ENCODE results near the gene JPH4.

JPH4 gene

DNA sequence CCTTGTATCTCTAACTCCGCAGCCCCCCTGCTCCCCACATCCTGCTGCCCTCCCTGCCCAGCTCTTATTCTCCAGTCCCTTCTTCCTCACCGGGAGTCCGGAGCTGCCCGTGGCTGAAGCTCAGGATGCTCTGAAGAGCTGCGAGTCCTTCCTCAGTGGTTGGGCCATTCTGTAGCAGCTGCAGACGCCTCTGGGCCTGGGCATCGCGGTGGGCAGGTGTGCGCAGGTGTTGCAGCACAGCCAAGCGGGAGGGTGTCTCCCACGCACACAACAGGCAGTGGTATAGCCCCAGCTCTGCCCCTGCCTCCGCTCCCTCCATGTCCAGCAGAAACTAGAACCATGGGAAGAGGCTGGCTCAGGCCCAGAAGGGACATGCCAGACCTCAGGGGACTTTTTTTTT lies 47.2 kb downstream of the JPH4 start:
- DNase-seq (ENCODE audit: low read depth in 1 of 2, low spot score in 1 of 2) = no peak

DNA sequence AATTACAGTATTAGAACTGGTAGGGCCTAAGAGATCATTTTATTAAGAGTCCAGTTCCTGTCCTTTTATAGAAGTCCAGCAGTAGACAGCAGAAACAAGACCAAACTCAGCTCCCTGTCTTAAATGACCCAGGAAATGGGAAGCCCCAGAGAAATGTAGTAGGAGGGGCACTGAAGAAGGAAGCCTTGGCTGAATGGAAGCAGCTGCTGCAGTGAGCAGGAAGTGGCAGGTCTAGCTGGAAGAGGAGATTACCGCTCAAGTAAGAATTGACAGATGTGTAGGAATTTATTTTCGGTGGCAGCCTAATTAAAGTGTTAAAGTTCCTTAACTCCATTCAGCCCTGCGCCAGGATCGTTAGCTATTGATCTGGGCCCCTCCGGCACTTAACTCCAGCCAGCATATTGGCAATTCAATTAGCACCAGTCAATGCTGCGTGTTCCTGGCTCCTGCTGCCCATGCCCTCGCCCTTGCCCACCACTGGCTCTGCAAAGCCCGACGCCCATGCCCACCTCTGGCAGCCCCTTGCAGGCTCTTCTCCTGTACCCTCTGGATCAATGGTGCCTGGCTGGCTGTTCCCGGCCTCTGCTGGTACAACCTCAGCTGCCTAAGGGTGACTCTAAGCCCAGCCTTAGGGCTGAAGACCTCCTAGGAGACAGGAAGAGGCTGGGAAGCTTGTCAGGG lies 48.1 kb downstream of the JPH4 start:
- no peak for DNase-seq (ENCODE audit: low read depth in 1 of 2, low spot score in 1 of 2)

DNA sequence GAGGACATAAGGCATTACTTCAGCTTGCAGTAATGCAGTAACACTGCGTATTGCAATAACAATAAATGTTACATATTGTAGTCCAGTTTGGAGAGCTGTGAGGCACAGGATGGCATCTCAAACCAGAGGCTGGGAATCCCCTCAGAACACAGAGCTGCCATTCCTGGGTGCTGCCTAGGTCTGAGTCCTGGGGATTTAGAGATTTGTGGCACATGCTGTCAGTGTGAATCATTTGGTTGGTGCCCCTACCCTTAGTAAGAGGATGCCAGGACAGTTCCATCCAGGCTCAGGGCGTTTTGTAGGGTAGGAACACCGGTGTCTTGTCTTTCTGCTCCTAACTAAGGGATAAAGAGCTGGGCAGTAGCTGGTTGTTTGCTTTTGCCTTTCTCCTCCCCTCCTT lies 49.6 kb downstream of the JPH4 start:
- DNase-seq (ENCODE audit: low read depth in 1 of 2, low spot score in 1 of 2) = no peak

DNA sequence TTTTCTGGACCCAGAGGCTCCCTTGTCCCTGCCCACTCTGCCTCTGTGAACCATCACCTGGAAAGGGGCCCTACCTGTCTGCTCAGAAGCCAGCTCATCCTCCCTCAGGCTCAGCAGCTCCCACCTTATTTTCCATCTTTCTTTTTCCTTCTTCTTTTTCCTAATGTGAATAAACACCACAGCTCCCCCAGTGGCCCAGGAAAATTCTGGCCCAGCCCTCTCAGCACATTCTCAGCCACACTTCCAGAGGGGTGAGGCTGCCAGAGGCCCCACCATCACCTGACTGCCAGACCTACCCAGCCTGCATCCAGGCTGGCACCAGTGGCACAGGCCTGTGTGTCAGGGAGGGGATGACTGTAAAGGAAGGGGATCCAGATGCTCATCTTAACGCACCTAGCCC lies 50.0 kb downstream of the JPH4 start:
- DNase-seq (ENCODE audit: low read depth in 1 of 2, low spot score in 1 of 2) = no peak

DNA sequence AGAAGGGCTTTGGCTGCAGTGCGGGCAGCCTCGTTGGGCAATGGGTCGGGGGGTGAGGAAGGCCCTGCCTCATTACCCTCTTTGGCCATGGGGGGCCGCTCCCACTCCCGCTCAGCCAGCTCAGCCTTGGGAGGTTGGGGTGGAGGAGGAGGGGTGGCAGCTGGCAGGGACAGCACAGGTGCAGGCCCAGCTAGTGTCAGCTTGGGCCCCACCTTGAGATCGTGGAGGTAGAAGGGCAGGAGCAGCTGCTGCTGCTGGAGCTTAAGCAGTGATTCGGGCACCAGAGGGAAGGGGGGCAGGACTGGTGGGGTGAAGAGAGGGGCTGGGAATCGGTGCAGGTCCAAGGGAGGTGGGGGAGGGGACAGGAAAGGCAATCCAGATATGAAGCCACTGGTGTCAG lies 53.0 kb downstream of the JPH4 start:
- no peak for DNase-seq (ENCODE audit: low read depth in 1 of 2, low spot score in 1 of 2)

DNA sequence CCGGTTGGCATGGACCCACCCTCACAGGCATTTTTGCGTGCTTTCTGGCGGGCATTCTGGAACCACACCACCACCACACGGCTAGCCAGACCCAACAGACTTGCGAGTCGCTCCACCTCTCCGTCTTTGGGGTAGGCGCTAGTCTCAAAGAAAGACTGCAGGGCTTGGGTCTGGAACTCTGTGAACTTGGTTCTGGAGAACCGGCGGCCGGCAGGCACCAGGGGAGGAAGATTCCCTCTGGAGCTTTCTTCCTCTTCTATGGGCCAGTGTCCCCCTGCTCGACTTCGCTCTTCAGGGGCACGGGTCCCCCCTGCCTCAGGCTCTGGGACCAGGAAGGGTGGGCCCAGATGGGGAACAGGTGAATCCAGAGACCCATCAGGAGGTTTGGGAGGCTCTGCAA lies 53.6 kb downstream of the JPH4 start:
- DNase-seq (ENCODE audit: low read depth in 1 of 2, low spot score in 1 of 2) = no peak

DNA sequence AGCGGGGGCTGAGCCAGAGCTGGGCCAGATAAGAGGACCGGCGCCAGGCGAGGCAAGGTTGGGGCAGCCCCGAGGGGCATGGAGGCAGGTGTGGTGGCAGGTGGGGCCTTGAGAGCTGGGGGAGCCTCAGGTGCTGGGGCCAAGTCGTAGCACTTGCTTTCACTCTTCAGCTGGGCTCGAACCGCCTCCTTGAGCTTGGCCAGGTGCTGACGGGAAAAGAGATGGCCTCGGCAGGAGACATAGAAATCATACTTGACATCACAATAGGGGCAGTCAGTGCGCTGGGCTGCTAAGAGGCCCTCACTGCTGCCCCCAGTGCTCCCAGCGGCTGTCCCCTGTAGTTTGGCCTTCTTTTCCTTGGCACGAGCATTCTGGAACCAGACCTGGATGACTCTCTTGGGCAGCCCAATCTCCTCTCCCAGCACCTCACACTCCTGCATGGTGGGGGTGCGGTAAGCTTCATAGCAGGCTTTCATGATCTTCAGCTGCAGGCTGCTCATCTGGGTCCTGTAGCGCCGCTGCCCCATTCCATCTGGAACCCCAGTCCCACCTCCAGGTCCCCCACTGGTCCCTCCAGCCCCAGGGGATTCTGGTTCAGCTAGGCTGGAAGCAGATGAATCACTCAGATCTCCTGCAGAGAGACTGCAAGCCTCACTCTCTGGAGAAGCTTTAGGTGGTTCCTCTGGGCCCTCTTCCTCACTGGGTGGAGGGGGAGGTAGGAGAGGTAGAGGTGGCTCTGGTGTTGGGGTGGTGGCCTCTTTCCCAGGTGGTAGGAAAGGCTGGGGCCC lies 55.2 kb downstream of the JPH4 start:
- no peak for DNase-seq (ENCODE audit: low read depth in 1 of 2, low spot score in 1 of 2)

DNA sequence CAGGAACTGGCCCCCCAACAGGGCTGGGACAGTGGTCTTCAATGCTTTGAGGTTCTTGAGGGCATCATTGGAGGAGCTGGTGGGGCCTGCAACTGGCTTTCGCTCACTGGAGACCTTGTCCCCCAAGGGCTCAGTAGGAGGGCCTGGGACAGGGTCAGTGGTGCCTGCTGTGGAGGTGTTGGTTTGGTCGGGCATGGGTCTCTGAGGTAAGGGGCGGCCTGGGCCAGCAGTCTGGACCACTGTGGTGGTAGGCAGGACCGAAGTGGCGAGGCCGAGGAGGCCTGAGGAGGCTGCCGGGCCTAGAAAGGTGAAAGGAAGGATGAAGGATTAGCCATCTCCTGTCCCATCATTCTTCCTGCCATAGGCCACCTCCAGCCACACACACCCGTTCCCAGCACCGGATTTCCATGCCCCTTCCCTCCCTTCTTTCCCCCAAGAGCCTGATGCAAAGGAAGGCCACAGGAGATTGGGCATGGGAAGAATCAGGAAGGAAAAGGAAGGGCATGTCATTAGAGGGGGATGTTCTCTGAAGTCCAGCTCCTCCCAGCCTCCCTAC lies 55.9 kb downstream of the JPH4 start:
- no peak for DNase-seq (ENCODE audit: low read depth in 1 of 2, low spot score in 1 of 2)

DNA sequence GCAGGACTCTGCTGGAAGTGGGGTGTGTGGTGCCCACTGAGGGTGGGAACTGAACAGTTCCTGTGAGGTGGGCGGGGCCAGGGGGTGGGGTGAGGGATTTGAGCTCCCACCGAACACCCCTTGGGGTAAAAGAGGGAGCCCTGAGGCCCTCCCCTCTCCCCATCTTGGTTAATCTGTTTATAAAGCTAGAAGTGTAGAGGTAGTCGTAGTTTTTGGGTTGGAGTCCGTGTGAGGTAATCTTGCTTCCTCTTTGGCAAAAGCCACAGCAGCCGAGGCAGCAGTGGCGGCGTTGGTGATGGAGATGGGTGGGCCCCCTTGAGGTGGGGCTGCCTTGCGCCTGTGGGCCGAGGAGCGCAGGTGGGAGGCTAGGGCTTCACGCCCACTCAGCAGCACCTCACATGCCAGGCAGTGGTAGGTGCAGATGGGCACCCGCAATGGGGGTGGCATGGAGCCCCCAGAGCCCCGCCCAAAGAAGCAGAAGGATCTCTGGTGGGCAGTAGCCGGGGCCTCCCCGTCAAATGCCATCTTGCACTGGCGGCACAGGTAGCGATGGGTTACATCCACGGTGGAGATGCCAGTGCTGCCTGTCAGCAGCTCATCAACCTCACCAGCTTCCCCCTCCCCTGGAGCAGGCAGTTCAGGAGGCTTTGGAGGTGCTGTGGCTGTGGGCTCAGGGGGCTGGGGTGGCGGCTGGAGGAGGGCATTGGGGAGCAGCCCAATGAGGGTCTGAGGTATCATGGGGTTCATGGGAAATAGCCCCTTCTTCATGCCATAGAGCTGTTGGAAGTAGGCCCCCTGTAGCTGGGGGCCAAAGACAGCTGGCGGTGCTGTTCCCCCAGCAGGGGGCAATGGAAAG lies 56.6 kb downstream of the JPH4 start:
- DNase-seq (ENCODE audit: low read depth in 1 of 2, low spot score in 1 of 2) = no peak

DNA sequence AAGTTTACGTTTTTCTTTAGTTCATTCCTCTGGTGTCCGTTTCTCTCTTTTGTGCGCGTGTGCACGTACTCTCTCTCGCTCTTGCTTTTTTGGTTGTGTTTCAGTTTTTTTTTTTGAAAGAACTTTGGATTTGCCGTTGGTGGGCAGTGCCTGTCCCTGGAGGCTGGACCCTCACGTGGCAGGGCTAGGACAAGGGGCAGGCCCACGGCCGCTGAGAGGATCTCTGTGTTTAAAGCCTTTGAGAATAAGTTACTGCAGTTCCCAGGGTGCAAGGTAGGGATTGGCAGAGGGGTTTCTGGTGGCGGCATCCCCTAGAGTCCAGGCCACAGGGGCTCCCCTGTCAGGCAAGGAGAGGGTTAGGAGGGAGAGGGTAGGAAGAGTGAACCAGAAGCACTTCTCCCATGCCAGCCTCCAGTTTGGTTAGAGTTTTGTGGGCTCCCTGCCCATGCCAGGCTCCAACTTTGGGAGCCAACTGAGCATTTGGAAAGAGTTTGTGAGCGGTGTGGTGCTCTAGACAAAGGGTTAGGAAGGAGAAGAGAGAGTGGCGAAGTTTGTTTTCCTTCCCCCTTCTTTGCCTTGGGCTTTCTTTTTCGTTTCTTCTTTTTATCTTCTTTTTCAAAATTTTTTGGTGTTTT lies 57.6 kb downstream of the JPH4 start:
- DNase-seq (ENCODE audit: low read depth in 1 of 2, low spot score in 1 of 2) = no peak

DNA sequence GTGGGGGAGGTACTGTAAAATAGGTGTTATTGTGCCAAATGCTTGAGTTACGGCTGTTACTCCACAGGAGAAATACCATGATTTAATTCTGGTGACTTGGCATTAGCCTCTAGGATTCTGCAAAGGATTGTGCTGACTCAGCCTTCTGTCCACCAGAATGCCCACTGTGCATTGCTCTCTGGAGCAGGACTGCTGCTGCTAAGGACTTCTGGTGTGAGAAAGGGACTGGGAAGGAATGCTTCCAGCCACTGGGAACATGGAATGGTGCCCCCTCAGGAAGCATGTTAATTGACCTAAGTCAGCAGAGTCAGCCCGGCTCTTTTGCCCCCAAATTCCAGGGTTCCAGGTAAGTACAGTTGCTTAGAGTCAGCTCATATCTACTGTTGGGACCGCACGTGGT lies 59.9 kb downstream of the JPH4 start:
- DNase-seq (ENCODE audit: low read depth in 1 of 2, low spot score in 1 of 2) = no peak
